Tracheal epithelial cell (primary cell): ENCODE results near the gene MNT. TPM values are rescaled to one million over a fixed set of nuclear protein-coding genes. Genes with fewer than 3 reads are reported as not detected.

Source experiments
- total RNA-seq: library from RNA; depleted of rRNA; stranded (reverse); fragments of >200 nt; gene quantifications from 2 replicates; pipeline ENCODE4 v1.2.1, GENCODE V29; 2014

Gene MNT
- total RNA-seq, result 7.0 and 7.5 TPM in 2 replicates

DNA sequence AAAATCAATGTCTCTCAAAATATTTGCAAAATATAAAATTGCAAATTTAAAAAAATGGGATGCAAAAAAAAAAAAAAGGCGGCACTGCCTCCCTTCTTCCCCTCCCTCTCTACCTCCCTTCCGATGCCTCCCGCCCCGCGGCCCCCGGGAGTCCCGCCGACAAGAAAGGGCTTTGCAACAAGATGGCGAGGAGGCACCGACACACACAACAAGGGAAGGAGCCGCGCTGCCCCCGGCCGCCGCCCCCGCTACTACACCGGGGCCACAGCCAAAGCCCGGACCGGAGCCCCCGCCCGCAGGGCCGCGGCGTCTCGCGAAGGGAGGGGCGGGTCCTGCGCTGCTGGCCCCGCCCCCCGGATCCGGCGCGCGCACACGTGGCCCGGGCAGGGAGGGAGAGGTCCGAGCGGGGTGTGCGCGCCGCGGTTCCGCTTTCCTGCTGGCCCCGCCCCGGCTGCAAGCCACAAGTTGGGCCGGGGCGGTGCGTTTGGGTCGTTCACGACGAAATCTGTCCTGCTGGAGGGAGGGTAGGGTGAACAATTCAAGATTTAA is at the start of gene MNT:
Gene MNT (minus strand): TSS at position 184 of the 549 bp plus-strand sequence. CDS start 348 bp downstream, outside the sequence.

GRCh38 chr17:2336852-2337543 is 63.9 kb downstream of the MNT start, which contains the start of gene SGSM2:
TSS of gene SGSM2 (plus strand) at chr17:2337501. CDS start at chr17:2337689, 188 bp downstream.

GRCh38 chr17:2336215-2336851 is 64.5 kb downstream of the MNT start, which contains the start of gene TSR1:
TSS of gene TSR1 (minus strand) at chr17:2336457. CDS start at chr17:2336427, 30 bp downstream.

Other genes starting within 250 kb of the MNT start
- gene SMG6, start 97.3 kb downstream of the MNT start, total RNA-seq, result 16.4 and 18.3 TPM in 2 replicates
- gene SRR, start 97.1 kb downstream of the MNT start, total RNA-seq, result 5.5 and 9.6 TPM in 2 replicates
- gene TSR1, start 64.6 kb downstream of the MNT start, total RNA-seq, result 74.4 and 102 TPM in 2 replicates
- 17.1 and 40.0 TPM in 2 replicates for gene SGSM2, start 63.6 kb downstream of the MNT start, total RNA-seq
- gene METTL16, start 110.8 kb upstream of the MNT start, total RNA-seq, result 14.5 and 21.1 TPM in 2 replicates
- gene PAFAH1B1, start 192.6 kb upstream of the MNT start, total RNA-seq, result 79.3 and 105 TPM in 2 replicates